Panc1 (cell line): ENCODE results near the gene DDA1. TPM values are rescaled to one million over a fixed set of nuclear protein-coding genes. Genes with fewer than 3 reads are reported as not detected.

Experiments
- ATAC-seq: fragments of 200-7000 bp; cut with Tn5 transposase; 2 replicates; pipeline ENCODE4 v1.9.1; 2020; ENCODE audit warnings: mild to moderate bottlenecking, moderate library complexity
- BruUV-seq: library from RNA; stranded (reverse); fragments of 400-500 nt; replicated peaks from 2 replicates; lab custom pipeline; 2021; lab: Mats Ljungman, UMichigan
- CTCF ChIA-PET: fragments of 300-600 bp; sonication (Branson Sonifier 250); formaldehyde crosslinking; loops from one replicate; lab custom pipeline; 2022; ENCODE audit warnings: antibody characterized with exemption; lab: Charles Lee
- POLR2A ChIA-PET: fragments of 300-600 bp; sonication (Branson Sonifier 250); formaldehyde crosslinking; loops from one replicate; lab custom pipeline; 2022; ENCODE audit warnings: antibody characterized with exemption; lab: Charles Lee
- DNase-seq: peaks from one replicate; pipeline ENCODE4 v3.0.0-alpha.2; 2010; ENCODE audit warnings: low read depth, low spot score
- H3K27ac ChIP-seq: 2 replicates; pipeline ENCODE4 v1.5.1; 2011; ENCODE audit warnings: mild to moderate bottlenecking, low read length, inconsistent platforms
- H3K27me3 ChIP-seq: fragments of 200-500 bp; sonication (Bioruptor generic); 2 replicates; pipeline ENCODE4 v1.6.0; 2014; ENCODE audit warnings: low read length, inconsistent platforms; ENCODE audit not compliant: control insufficient read depth, insufficient read depth
- H3K36me3 ChIP-seq: fragments of 200-500 bp; sonication (Bioruptor generic); 2 replicates; pipeline ENCODE4 v1.5.1; 2014; ENCODE audit warnings: inconsistent platforms, mild to moderate bottlenecking, low read length, moderate library complexity; ENCODE audit not compliant: control insufficient read depth, insufficient read depth
- H3K4me1 ChIP-seq: 2 replicates; pipeline ENCODE4 v1.5.1; 2011; ENCODE audit warnings: inconsistent platforms, mild to moderate bottlenecking, low read length, moderate library complexity; ENCODE audit not compliant: control insufficient read depth, insufficient read depth
- H3K4me3 ChIP-seq, 2 experiments: 2 replicates each; pipeline ENCODE4 v1.5.1; 2011 to 2012; ENCODE audit warnings: low read depth in 2 of 2, low read length in 2 of 2, mild to moderate bottlenecking in 2 of 2, inconsistent platforms in 1 of 2, moderate library complexity in 1 of 2
- H3K9me3 ChIP-seq: fragments of 200-500 bp; sonication (Bioruptor generic); 2 replicates; pipeline ENCODE4 v1.5.1; 2014; ENCODE audit warnings: low read depth, mild to moderate bottlenecking, inconsistent platforms, low read length, moderate library complexity; ENCODE audit not compliant: control insufficient read depth, insufficient read depth
- CTCF ChIP-seq: fragments of 450-650 bp; IDR thresholded peaks from 2 replicates; pipeline ENCODE4 v1.5.1; 2017; ENCODE audit warnings: mild to moderate bottlenecking
- POLR2AphosphoS5 ChIP-seq: IDR thresholded peaks from 2 replicates; pipeline ENCODE4 v1.6.1; 2012; ENCODE audit warnings: mild to moderate bottlenecking, low read depth, low read length, moderate library complexity
- REST ChIP-seq, 2 experiments: IDR thresholded peaks; 2 replicates each; pipeline ENCODE4 v1.6.1; 2011 to 2012; ENCODE audit warnings: low read depth in 2 of 2, control low read depth in 1 of 2, low read length in 1 of 2, mild to moderate bottlenecking in 1 of 2, moderate library complexity in 1 of 2; ENCODE audit not compliant: insufficient read depth in 1 of 2
- SIN3A ChIP-seq: IDR thresholded peaks from 2 replicates; pipeline ENCODE4 v1.6.1; 2012; ENCODE audit warnings: low read depth, mild to moderate bottlenecking, low read length, moderate library complexity, borderline replicate concordance; ENCODE audit not compliant: insufficient read depth
- TCF7L2 ChIP-seq: IDR thresholded peaks from 2 replicates; pipeline ENCODE4 v1.6.1; 2011; ENCODE audit warnings: mild to moderate bottlenecking, low read depth, low read length, inconsistent platforms
- in situ Hi-C: cut with HindIII; loops from 2 replicates; pipeline ENCODE4 v1.10.0; 2016; ENCODE audit warnings: low sequenced_read_pairs, low pct_unique_long_range_greater_than_20kb
- intact Hi-C: fragments of 100-400 bp; cut with micrococcal nuclease; formaldehyde crosslinking; loops from one replicate; pipeline ENCODE4 v1.10.0; 2022; ENCODE audit not compliant: unreplicated experiment
- total RNA-seq: library from RNA; stranded (reverse); gene quantifications from one replicate; pipeline ENCODE4 v1.2.1, GENCODE V29; 2021; ENCODE audit not compliant: unreplicated experiment

The DDA1 gene
- total RNA-seq, 1 experiment from 2014 or later: 56.0 TPM

GRCh38 chr19:17303167-17303939 is 6.0 kb upstream of the DDA1 start, which contains the start of gene ABHD8:
TSS of gene ABHD8 (minus strand) at chr19:17303425. CDS start at chr19:17301616, 1,809 bp downstream.
- no TSS peak for BruUV-seq
- DNase-seq (peak; percentile 65), ATAC-seq (peak; percentile 85)
- POLR2A ChIA-PET: no interaction called here
- Histone ChIP-seq H3K27me3 (no peaks in the 10 kb centered on the region), H3K4me1 (peaks cover 28% of the 10 kb centered on the region), H3K4me3 (peak within 1 kb of the TSS; percentile 56 to 60), H3K9me3 (no peaks in the 10 kb centered on the region), H3K27ac (peak within 1 kb of the TSS; percentile 89), H3K36me3 (no peaks in the 10 kb centered on the region; the same call in 1 of the 2 replicates)
- in situ Hi-C loops: no loop called here
- peak; percentile 35; the same call in 1 of the 2 replicates for TF ChIP-seq POLR2AphosphoS5
- TF ChIP-seq REST (IDR thresholded peaks at IDR 0.05; ENCODE audit: insufficient read depth in 1 of 2, low read depth in 2 of 2, low read length in 1 of 2): no peak
- peak; percentile 66 for TF ChIP-seq CTCF
- no peak for TF ChIP-seq TCF7L2
- TF ChIP-seq SIN3A: peak; percentile 69; the same call in 1 of the 2 replicates
- CTCF ChIA-PET: no interaction called here
- intact Hi-C loops: loop anchor here (10.0 kb wide), 1 partner anchor 1091 kb away; the partner anchor contains the start of gene LRRC25

GRCh38 chr19:17303940-17304267 is 5.5 kb upstream of the DDA1 start:
- H3K27ac ChIP-seq: peak overlapping the region; percentile 89
- ChIA-PET POLR2A (no interaction called here), CTCF (interaction anchor here (0.7 kb wide), 1 partner anchor 14 kb away, joined by 5 read pairs; no protein-coding TSS in a partner anchor)
- H3K27me3 ChIP-seq: no peaks in the 10 kb centered on the region
- H3K36me3 ChIP-seq: no peaks in the 10 kb centered on the region; the same call in 1 of the 2 replicates
- H3K9me3 ChIP-seq: no peaks in the 10 kb centered on the region
- in situ Hi-C loops: no loop called here
- intact Hi-C loops: loop anchor here (10.0 kb wide), 1 partner anchor 1091 kb away; the partner anchor contains the start of gene LRRC25
- TF ChIP-seq CTCF (no peak), TCF7L2 (no peak), REST (IDR thresholded peaks at IDR 0.05; ENCODE audit: insufficient read depth in 1 of 2, low read depth in 2 of 2, low read length in 1 of 2) (no peak), POLR2AphosphoS5 (no peak), SIN3A (no peak)
- BruUV-seq: no TSS peak
- H3K4me1 ChIP-seq: peaks cover 28% of the 10 kb centered on the region
- no peak for ATAC-seq
- peak overlapping the region; percentile 56 to 60; a peak in 1 of 4 replicates for H3K4me3 ChIP-seq
- no peak for DNase-seq
